ENCODE data around the gene EYS. TPM values are rescaled to one million over a fixed set of nuclear protein-coding genes. Genes with fewer than 3 reads are reported as not detected.

Gene EYS
- total RNA-seq, 2 donors from 2014 or later: not detected

- no peak for DNase-seq (ENCODE audit: low spot score)
- Histone ChIP-seq H3K4me3 (no peak overlapping the region), H3K36me3 (no peaks in the 10 kb centered on the region), H3K4me1 (no peaks in the 10 kb centered on the region), H3K9me3 (peaks cover 0 to 3% of the 10 kb centered on the region in 2 donors), H3K27ac (no peak overlapping the region), H3K27me3 (no peaks in the 10 kb centered on the region)
- no peak for TF ChIP-seq CTCF (IDR thresholded peaks at IDR 0.05)
Observed at GRCh38 chr6:65259982-65260381, 447.0 kb downstream of the EYS start.

- Histone ChIP-seq H3K27ac (no peak overlapping the region), H3K27me3 (no peaks in the 10 kb centered on the region), H3K36me3 (no peaks in the 10 kb centered on the region), H3K9me3 (peaks cover 0 to 3% of the 10 kb centered on the region in 2 donors), H3K4me1 (no peaks in the 10 kb centered on the region), H3K4me3 (no peak overlapping the region)
- no peak for TF ChIP-seq CTCF (IDR thresholded peaks at IDR 0.05)
- no peak for DNase-seq (ENCODE audit: low spot score)
Observed at GRCh38 chr6:65259059-65259458, 448.0 kb downstream of the EYS start.

GRCh38 chr6:65253041-65253440 is 454.0 kb downstream of the EYS start:
- no peak for DNase-seq (ENCODE audit: low spot score)
- no peak for TF ChIP-seq CTCF (IDR thresholded peaks at IDR 0.05)
- Histone ChIP-seq H3K27ac (no peak overlapping the region), H3K27me3 (no peaks in the 10 kb centered on the region), H3K4me1 (no peaks in the 10 kb centered on the region), H3K4me3 (no peak overlapping the region), H3K9me3 (peaks cover 0 to 3% of the 10 kb centered on the region in 2 donors), H3K36me3 (no peaks in the 10 kb centered on the region)

- no peaks in the 10 kb centered on the region for H3K36me3 ChIP-seq
- no peak overlapping the region for H3K27ac ChIP-seq
- no peak for DNase-seq (ENCODE audit: low spot score)
- no peak for TF ChIP-seq CTCF (IDR thresholded peaks at IDR 0.05)
- H3K9me3 ChIP-seq: no peaks in the 10 kb centered on the region
- H3K4me1 ChIP-seq: no peaks in the 10 kb centered on the region
- no peak overlapping the region for H3K4me3 ChIP-seq
- no peaks in the 10 kb centered on the region for H3K27me3 ChIP-seq
Observed at GRCh38 chr6:65248101-65248610, 458.9 kb downstream of the EYS start.

- no peak for TF ChIP-seq CTCF (IDR thresholded peaks at IDR 0.05)
- Histone ChIP-seq H3K4me3 (no peak overlapping the region), H3K36me3 (no peaks in the 10 kb centered on the region), H3K4me1 (no peaks in the 10 kb centered on the region), H3K27me3 (no peaks in the 10 kb centered on the region), H3K9me3 (no peaks in the 10 kb centered on the region), H3K27ac (no peak overlapping the region)
- DNase-seq (ENCODE audit: low spot score): no peak
Observed at GRCh38 chr6:65231616-65232015, 475.4 kb downstream of the EYS start.

- Histone ChIP-seq H3K27me3 (no peaks in the 10 kb centered on the region), H3K4me3 (no peak overlapping the region), H3K9me3 (no peaks in the 10 kb centered on the region), H3K4me1 (no peaks in the 10 kb centered on the region), H3K27ac (no peak overlapping the region), H3K36me3 (no peaks in the 10 kb centered on the region)
- TF ChIP-seq CTCF (IDR thresholded peaks at IDR 0.05): no peak
- no peak for DNase-seq (ENCODE audit: low spot score)
Observed at GRCh38 chr6:65229825-65230224, 477.2 kb downstream of the EYS start.

Measured in right atrium auricular region (tissue), 2 donors.